K562 (cell line): Measurements from ENCODE around the gene PGK2. TPM values are rescaled to one million over a fixed set of nuclear protein-coding genes. Genes with fewer than 3 reads are reported as not detected.

Source experiments
- CEBPG ChIP-seq, 3 experiments: fragments of 200-800 bp in 1 of 3; sonication (Bioruptor generic) in 1 of 3; sonication (generic) in 1 of 3; formaldehyde crosslinking in 1 of 3; IDR thresholded peaks in 2 of 3; conservative IDR thresholded peaks in 1 of 3; 2 replicates each; pipeline versions ENCODE4 v1.6.1 to v1.8.0; 2016 to 2022; ENCODE audit warnings: missing compliant biosample characterization in 2 of 3, missing genetic modification characterization in 2 of 3, mild to moderate bottlenecking in 1 of 3, missing genetic modification reagents in 1 of 3
- COPS2 ChIP-seq: fragments of 450-650 bp; conservative IDR thresholded peaks from 2 replicates; pipeline ENCODE4 v1.6.1; 2016; ENCODE audit warnings: mild to moderate bottlenecking, moderate library complexity
- CREB1 ChIP-seq, 2 experiments: sonication (generic) in 1 of 2; formaldehyde crosslinking in 1 of 2; IDR thresholded peaks; 2 replicates each; pipeline versions ENCODE4 v1.6.1 to v1.8.0; 2012 to 2022; ENCODE audit warnings: inconsistent platforms in 1 of 2, mild to moderate bottlenecking in 1 of 2, missing genetic modification reagents in 1 of 2, moderate library complexity in 1 of 2
- CREB3 ChIP-seq: fragments of 450-650 bp; conservative IDR thresholded peaks from 2 replicates; pipeline ENCODE4 v1.6.1; 2016; ENCODE audit warnings: missing genetic modification characterization, low read depth, mild to moderate bottlenecking, missing compliant biosample characterization, moderate library complexity
- CREBBP ChIP-seq: IDR thresholded peaks from one replicate; pipeline ENCODE4 v1.6.1; 2012; ENCODE audit warnings: low read depth, mild to moderate bottlenecking, control low read depth, inconsistent platforms, low read length
- E2F4 ChIP-seq: sonication (generic); formaldehyde crosslinking; IDR thresholded peaks from 2 replicates; pipeline ENCODE4 v1.8.0; 2022; ENCODE audit warnings: mild to moderate bottlenecking, low read depth, missing genetic modification reagents
- ETV6 ChIP-seq, 3 experiments: fragments of 150-350 bp in 1 of 3; sonication (generic) in 1 of 3; formaldehyde crosslinking in 1 of 3; IDR thresholded peaks; 2 replicates each; pipeline versions ENCODE4 v1.6.1 to v1.8.0; 2014 to 2022; ENCODE audit warnings: borderline replicate concordance in 2 of 3, low read depth in 2 of 3, antibody characterized with exemption in 1 of 3, low read length in 1 of 3, mild to moderate bottlenecking in 1 of 3, missing genetic modification reagents in 1 of 3
- GABPA ChIP-seq: fragments of 200-800 bp; sonication (Bioruptor generic); conservative IDR thresholded peaks from 2 replicates; pipeline ENCODE4 v1.6.1; 2016; ENCODE audit warnings: low read depth, missing genetic modification characterization, missing compliant biosample characterization
- HMBOX1 ChIP-seq: sonication (generic); IDR thresholded peaks from 2 replicates; pipeline ENCODE4 v1.6.1; 2016
- MYNN ChIP-seq, 2 experiments: sonication (generic); formaldehyde crosslinking in 1 of 2; IDR thresholded peaks; 2 replicates each; pipeline versions ENCODE4 v1.5.0 to v1.6.1; 2016 to 2020; ENCODE audit warnings: antibody characterized with exemption in 1 of 2, missing genetic modification reagents in 1 of 2
- PHB ChIP-seq: fragments of 250-450 bp; sonication (Bioruptor Pico); IDR thresholded peaks from 2 replicates; pipeline ENCODE4 v1.5.0; 2021
- POLR2AphosphoS5 ChIP-seq: IDR thresholded peaks from 2 replicates; pipeline ENCODE4 v1.6.1; 2011; ENCODE audit warnings: mild to moderate bottlenecking, low read depth, low read length, moderate library complexity; ENCODE audit not compliant: control insufficient read depth, insufficient read depth
- PPARD ChIP-seq: fragments of 250-450 bp; sonication (Bioruptor Pico); IDR thresholded peaks from 2 replicates; pipeline ENCODE4 v1.8.0; 2022; ENCODE audit warnings: inconsistent platforms, mild to moderate bottlenecking, moderate library complexity
- PRDM10 ChIP-seq: fragments of 450-650 bp; IDR thresholded peaks from 2 replicates; pipeline ENCODE4 v1.6.1; 2018; ENCODE audit not compliant: partially characterized antibody
- PURB ChIP-seq: sonication (generic); formaldehyde crosslinking; IDR thresholded peaks from 2 replicates; pipeline ENCODE4 v1.9.0; 2021; ENCODE audit warnings: low read depth, mild to moderate bottlenecking, missing genetic modification reagents
- SMARCB1 ChIP-seq: IDR thresholded peaks from 2 replicates; pipeline ENCODE4 v1.6.1; 2011; ENCODE audit warnings: improper control_type of control experiment, low read depth; ENCODE audit not compliant: insufficient read length
- SOX6 ChIP-seq: fragments of 450-650 bp; IDR thresholded peaks from 2 replicates; pipeline ENCODE4 v1.6.1; 2014; ENCODE audit warnings: mild to moderate bottlenecking
- SPI1 ChIP-seq: IDR thresholded peaks from 2 replicates; pipeline ENCODE4 v1.6.1; 2011; ENCODE audit warnings: low read depth, low read length, control low read depth, borderline replicate concordance
- TAF9B ChIP-seq: fragments of 450-650 bp; IDR thresholded peaks from 2 replicates; pipeline ENCODE4 v1.6.1; 2018; ENCODE audit warnings: mild to moderate bottlenecking; ENCODE audit not compliant: partially characterized antibody
- ZFX ChIP-seq: sonication (generic); formaldehyde crosslinking; IDR thresholded peaks from 2 replicates; pipeline ENCODE4 v1.8.0; 2022; ENCODE audit warnings: mild to moderate bottlenecking, missing genetic modification reagents, moderate library complexity
- ZNF644 ChIP-seq: fragments of 200-800 bp; sonication (Bioruptor generic); IDR thresholded peaks from 2 replicates; pipeline ENCODE4 v1.6.1; 2016; ENCODE audit warnings: low read depth, missing genetic modification characterization, missing compliant biosample characterization
- polyA plus RNA-seq, 8 experiments: library from polyadenylated mRNA; depleted of rRNA in 4 of 8; stranded (reverse) in 5 of 8; unstranded in 3 of 8; fragments of >200 nt; fragmentation: Nextera tagmentation in 2 of 8; fragmentation: Illumina TruSeq in 1 of 8; extraction: Ambion mirVana in 2 of 8; extraction: Trizol in 1 of 8; gene quantifications; 2 replicates each; pipeline versions ENCODE4 v1.2.1 to v1.2.3, GENCODE V29; 2011 to 2014; ENCODE audit warnings: inconsistent platforms in 1 of 8, missing spikeins in 1 of 8
- total RNA-seq, 7 experiments: library from RNA; depleted of rRNA in 6 of 7; stranded (reverse); fragments of >200 nt in 6 of 7; fragmentation: Illumina TruSeq in 2 of 7; extraction: Trizol in 2 of 7; gene quantifications; 2 replicates each; pipeline versions ENCODE4 v1.2.1 to v1.2.3, GENCODE V29; 2011 to 2021; ENCODE audit warnings: low replicate concordance in 1 of 7

The PGK2 gene
- total and polyA plus RNA-seq, 9 of the 15 experiments (the other 6 are each of a cell fraction or from before 2014, with no cell fraction given) = not detected

- peak; percentile 30; the same call in 1 of the 2 replicates for TF ChIP-seq CREB1 (IDR thresholded peaks at IDR 0.05)
- TF ChIP-seq CREB1 (CRISPR knock-in tag; IDR thresholded peaks at IDR 0.05) = no peak
- no peak for TF ChIP-seq SPI1
- TF ChIP-seq ETV6 (IDR thresholded peaks at IDR 0.05; ENCODE audit: borderline replicate concordance in 1 of 2, low read depth in 2 of 2, low read length in 1 of 2) = no peak
- no peak for TF ChIP-seq ETV6 (CRISPR knock-in tag; IDR thresholded peaks at IDR 0.05; ENCODE audit: borderline replicate concordance)
- no peak for TF ChIP-seq MYNN (IDR thresholded peaks at IDR 0.05)
- no peak for TF ChIP-seq MYNN (CRISPR knock-in tag; IDR thresholded peaks at IDR 0.05)
- TF ChIP-seq ZNF644 (tag) = no peak
- no peak for TF ChIP-seq SMARCB1
- no peak for TF ChIP-seq PHB (CRISPR knock-in tag)
- no peak for TF ChIP-seq E2F4 (CRISPR knock-in tag)
- no peak for TF ChIP-seq TAF9B
- TF ChIP-seq CREB3 (tag) = no peak
- no peak for TF ChIP-seq PPARD
- TF ChIP-seq PRDM10 = no peak
- TF ChIP-seq CREBBP = no peak
- TF ChIP-seq SOX6 = peak; percentile 49; the same call in 1 of the 2 replicates
- TF ChIP-seq GABPA (tag) = no peak
- no peak for TF ChIP-seq PURB (CRISPR knock-in tag)
- no peak for TF ChIP-seq ZFX (CRISPR knock-in tag)
- TF ChIP-seq HMBOX1 = peak; percentile 73; the same call in 1 of the 2 replicates
- TF ChIP-seq CEBPG (CRISPR knock-in tag; IDR thresholded peaks at IDR 0.05) = no peak
- no peak for TF ChIP-seq CEBPG (tag; conservative IDR thresholded peaks at IDR 0.05 in 1 of 2, IDR thresholded peaks at IDR 0.05 in 1 of 2)
- TF ChIP-seq POLR2AphosphoS5 = peak; percentile 70
- TF ChIP-seq COPS2 = no peak
Measured at GRCh38 chr6:49782293-49782692, 4.8 kb downstream of the PGK2 start (continued).
